ENCODE measurements around the gene OTULIN. TPM values are rescaled to one million over a fixed set of nuclear protein-coding genes. Genes with fewer than 3 reads are reported as not detected.

OTULIN gene
- total RNA-seq, 1 experiment from 2014 or later: 31.0 TPM

DNA sequence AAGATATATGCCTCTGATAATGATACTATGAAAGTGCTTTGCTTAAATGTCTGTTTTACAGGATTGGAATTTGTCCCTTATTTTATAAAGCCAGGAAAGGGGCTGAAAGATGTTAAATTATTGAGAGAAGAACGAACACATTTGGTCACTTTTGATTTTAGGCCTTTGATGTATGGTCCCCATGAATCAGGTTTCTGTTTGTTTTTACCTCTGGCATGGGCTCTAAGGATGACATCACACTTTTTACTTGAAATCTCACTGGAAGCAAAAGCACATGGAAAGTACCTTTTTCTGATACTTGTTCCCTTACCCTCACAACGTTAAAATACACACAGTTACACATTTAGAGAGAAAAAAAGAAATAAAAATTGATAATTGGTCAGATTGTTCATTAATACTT lies 6.9 kb downstream of the OTULIN start:
- no peaks in the 10 kb centered on the region for H3K9me2 ChIP-seq (replicated peaks; ENCODE audit: insufficient read depth, low read length)
- peaks cover 30% of the 10 kb centered on the region for H4K20me1 ChIP-seq (ENCODE audit: insufficient read depth, low read depth, low read length)
- peak overlapping the region; percentile 53 for H3K9ac ChIP-seq (ENCODE audit: low read length)
- peaks cover 98% of the 10 kb centered on the region for H3K4me1 ChIP-seq (ENCODE audit: low read length)
- peak overlapping the region; percentile 67 for H3K4me2 ChIP-seq (ENCODE audit: low read depth, low read length, poor library complexity, severe bottlenecking)
- peaks cover 4% of the 10 kb centered on the region; the same call in 1 of the 2 replicates for H3K36me3 ChIP-seq (ENCODE audit: insufficient read depth, low read length)
- H3K27me3 ChIP-seq (ENCODE audit: low read length): no peaks in the 10 kb centered on the region
- H3K27ac ChIP-seq (ENCODE audit: low read length): peak overlapping the region; percentile 72
- no peak for DNase-seq
- H3K9me3 ChIP-seq (ENCODE audit: low read length): no peaks in the 10 kb centered on the region
- no peak overlapping the region for H2AFZ ChIP-seq (ENCODE audit: low read length)
- peak overlapping the region; percentile 41; the same call in 1 of the 2 replicates for H3K4me3 ChIP-seq (ENCODE audit: low read length)
- peaks cover 100% of the 10 kb centered on the region for H3K79me2 ChIP-seq (ENCODE audit: low read length)

DNA sequence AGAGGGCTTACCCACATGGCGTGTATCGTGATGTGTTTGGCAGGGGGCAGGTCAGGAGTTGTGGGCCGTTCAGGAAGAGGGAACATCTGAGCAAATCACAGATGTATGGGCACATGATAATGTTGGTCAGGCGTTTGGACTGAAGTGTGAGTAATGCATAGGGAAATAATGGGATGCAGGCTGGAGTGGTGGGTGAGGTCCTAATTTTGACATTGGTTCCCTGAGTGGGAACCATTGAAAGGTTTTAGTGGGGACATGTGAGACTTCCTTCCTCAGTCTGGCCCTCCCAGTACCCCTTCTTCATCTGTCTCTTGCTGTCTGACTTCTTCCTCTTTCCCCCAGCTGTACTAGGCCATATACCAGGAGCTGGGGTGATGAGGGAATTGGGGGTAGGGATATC lies 7.6 kb downstream of the OTULIN start:
- peaks cover 100% of the 10 kb centered on the region for H3K79me2 ChIP-seq (ENCODE audit: low read length)
- no peaks in the 10 kb centered on the region for H3K27me3 ChIP-seq (ENCODE audit: low read length)
- no peak overlapping the region for H2AFZ ChIP-seq (ENCODE audit: low read length)
- peaks cover 5% of the 10 kb centered on the region; the same call in 1 of the 2 replicates for H3K36me3 ChIP-seq (ENCODE audit: insufficient read depth, low read length)
- peak overlapping the region; percentile 67 for H3K4me2 ChIP-seq (ENCODE audit: low read depth, low read length, poor library complexity, severe bottlenecking)
- DNase-seq: peak; percentile 59
- peaks cover 24% of the 10 kb centered on the region for H4K20me1 ChIP-seq (ENCODE audit: insufficient read depth, low read depth, low read length)
- H3K4me1 ChIP-seq (ENCODE audit: low read length): peaks cover 98% of the 10 kb centered on the region
- H3K9ac ChIP-seq (ENCODE audit: low read length): peak overlapping the region; percentile 53; the same call in 1 of the 2 replicates
- H3K9me2 ChIP-seq (replicated peaks; ENCODE audit: insufficient read depth, low read length): no peaks in the 10 kb centered on the region
- peak overlapping the region; percentile 72 for H3K27ac ChIP-seq (ENCODE audit: low read length)
- H3K9me3 ChIP-seq (ENCODE audit: low read length): no peaks in the 10 kb centered on the region
- peak overlapping the region; percentile 41; the same call in 1 of the 2 replicates for H3K4me3 ChIP-seq (ENCODE audit: low read length)

DNA sequence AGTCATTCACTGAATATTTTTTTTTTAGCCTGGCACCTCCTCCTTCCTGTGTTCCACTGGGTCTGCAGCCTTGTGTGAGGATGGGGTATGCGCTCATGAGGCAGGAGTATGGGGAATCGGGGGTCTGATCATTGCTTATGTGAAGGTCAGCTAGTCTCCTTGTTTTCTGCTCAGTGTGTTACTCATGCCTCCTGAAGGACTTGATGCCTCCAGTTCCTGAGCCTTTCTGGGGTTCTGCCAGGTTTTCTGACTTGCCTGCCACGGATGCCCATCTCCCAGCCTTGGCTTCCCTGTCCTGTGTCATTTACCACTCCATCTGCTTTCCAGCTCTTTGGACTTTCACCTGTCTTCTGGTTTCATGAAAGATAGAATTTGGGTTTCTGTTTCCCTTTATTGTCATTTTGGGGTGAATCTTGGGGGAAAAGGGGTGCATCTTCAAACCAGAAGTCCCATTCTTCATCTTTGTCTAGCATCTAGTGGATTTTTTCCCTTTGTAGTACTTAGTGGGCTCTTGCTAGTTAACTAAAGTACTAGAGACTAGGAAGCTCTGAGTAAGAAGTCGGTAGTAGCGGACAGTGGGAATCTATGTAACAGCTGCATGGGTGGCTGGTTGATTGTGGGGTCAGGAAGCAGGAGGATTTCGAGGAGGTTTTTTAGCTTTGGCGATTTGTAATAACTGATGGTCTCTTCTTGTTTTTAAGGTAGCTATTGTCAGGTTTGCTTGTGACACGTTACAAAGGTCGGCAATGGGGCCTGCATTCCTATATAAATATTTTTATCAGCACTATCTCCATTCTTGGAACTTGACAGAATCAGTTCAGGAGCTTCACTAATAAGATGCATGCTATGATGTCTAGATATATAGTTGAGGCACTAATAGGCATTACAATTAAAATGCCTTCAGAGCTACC lies 8.2 kb downstream of the OTULIN start:
- Histone ChIP-seq H3K4me1 (ENCODE audit: low read length) (peaks cover 98% of the 10 kb centered on the region), H3K9ac (ENCODE audit: low read length) (peak overlapping the region; percentile 37; the same call in 1 of the 2 replicates), H3K36me3 (ENCODE audit: insufficient read depth, low read length) (peaks cover 12% of the 10 kb centered on the region; the same call in 1 of the 2 replicates), H3K27ac (ENCODE audit: low read length) (peak overlapping the region; percentile 72), H3K9me2 (replicated peaks; ENCODE audit: insufficient read depth, low read length) (no peaks in the 10 kb centered on the region), H3K4me2 (ENCODE audit: low read depth, low read length, poor library complexity, severe bottlenecking) (peak overlapping the region; percentile 67), H3K9me3 (ENCODE audit: low read length) (no peaks in the 10 kb centered on the region), H3K4me3 (ENCODE audit: low read length) (peak overlapping the region; percentile 41; the same call in 1 of the 2 replicates), H3K27me3 (ENCODE audit: low read length) (no peaks in the 10 kb centered on the region), H2AFZ (ENCODE audit: low read length) (no peak overlapping the region), H4K20me1 (ENCODE audit: insufficient read depth, low read depth, low read length) (peaks cover 17% of the 10 kb centered on the region), H3K79me2 (ENCODE audit: low read length) (peaks cover 100% of the 10 kb centered on the region)
- DNase-seq: no peak

DNA sequence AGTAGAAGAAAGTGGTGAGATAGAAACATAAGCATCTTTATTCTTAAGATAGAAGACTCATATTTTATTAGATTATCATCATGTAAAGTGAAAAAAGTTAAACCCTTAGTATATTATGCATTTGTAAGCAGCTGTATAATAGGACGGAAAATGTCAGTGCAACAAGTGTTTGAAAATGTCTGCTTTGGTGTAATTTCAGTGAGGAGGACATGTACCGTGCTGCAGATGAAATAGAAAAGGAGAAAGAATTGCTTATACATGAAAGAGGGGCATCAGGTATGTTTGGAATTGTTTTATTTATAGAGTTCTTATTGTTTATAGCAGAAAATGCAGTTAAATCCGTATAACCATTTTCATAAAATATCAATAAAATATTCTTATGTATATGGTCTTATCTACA lies 8.9 kb downstream of the OTULIN start:
- Histone ChIP-seq H3K9me3 (ENCODE audit: low read length) (no peaks in the 10 kb centered on the region), H3K36me3 (ENCODE audit: insufficient read depth, low read length) (peaks cover 16% of the 10 kb centered on the region; the same call in 1 of the 2 replicates), H3K9ac (ENCODE audit: low read length) (peak overlapping the region; percentile 37; the same call in 1 of the 2 replicates), H3K4me1 (ENCODE audit: low read length) (peaks cover 98% of the 10 kb centered on the region), H3K9me2 (replicated peaks; ENCODE audit: insufficient read depth, low read length) (no peaks in the 10 kb centered on the region), H3K4me3 (ENCODE audit: low read length) (peak overlapping the region; percentile 41; the same call in 1 of the 2 replicates), H4K20me1 (ENCODE audit: insufficient read depth, low read depth, low read length) (peaks cover 10% of the 10 kb centered on the region), H3K27me3 (ENCODE audit: low read length) (no peaks in the 10 kb centered on the region), H2AFZ (ENCODE audit: low read length) (no peak overlapping the region), H3K79me2 (ENCODE audit: low read length) (peaks cover 100% of the 10 kb centered on the region), H3K4me2 (ENCODE audit: low read depth, low read length, poor library complexity, severe bottlenecking) (peak overlapping the region; percentile 67), H3K27ac (ENCODE audit: low read length) (peak overlapping the region; percentile 72)
- DNase-seq: no peak

DNA sequence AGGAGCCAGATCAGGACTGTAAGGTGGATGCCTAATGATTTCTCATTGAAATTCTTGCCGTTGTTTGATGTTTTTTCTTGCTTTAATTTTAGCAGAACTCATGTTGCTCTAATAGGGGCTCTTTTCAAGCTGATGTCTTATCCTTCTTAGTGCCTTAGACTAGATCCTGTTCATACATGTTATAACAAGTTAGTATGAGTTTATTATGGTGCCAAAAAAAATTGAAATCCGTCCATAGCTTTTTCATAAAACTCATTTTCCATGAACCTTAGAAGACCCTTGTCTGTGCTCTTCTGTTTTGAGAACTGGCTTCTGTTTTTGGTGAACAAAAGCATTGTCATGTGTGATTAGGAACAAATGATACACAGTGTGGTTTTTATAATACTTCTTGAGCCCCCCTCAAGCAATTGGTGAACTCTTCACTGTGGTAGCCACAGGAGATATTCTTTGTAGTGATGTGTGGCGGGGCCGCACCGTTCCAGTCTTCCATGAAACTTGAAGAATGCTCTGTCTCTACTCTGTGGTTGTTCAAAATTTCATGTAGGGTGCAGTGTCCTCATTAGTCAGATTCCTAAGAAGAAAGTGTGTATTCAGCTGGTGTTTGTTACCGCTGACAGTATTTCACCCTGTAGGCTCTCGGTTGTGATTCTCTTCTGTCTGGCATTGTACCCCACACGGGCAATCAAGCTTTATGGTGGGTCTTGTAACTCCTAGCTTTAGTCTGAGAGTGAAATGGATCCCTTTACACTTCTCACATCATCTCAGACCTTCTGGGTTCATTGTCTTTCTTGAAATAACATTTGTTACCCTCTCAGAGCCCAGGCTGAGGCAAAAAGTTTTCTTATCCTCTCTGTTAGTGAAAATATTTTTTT lies 10.7 kb downstream of the OTULIN start:
- Histone ChIP-seq H2AFZ (ENCODE audit: low read length) (no peak overlapping the region), H3K4me2 (ENCODE audit: low read depth, low read length, poor library complexity, severe bottlenecking) (peak overlapping the region; percentile 67)

DNA sequence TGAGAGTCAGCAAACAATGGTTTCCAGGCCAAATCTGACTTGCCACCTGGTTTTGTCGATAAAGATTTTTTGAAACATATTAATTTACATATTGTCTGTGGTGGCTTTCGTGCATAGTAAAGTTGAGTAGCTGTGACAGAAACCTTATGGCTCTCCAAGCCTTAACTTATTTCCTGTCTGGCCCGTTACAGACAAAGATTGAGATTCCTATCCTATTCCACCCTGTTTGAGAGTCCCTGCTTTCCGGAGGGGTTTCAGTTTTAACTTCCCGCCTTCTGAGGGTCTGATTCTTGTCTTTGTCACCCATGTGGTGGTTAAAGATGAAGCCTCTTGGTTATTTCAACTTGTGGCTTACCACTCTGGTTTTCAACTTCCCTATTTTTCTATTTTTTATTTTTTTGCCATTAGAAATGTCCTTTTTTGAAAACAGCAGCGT lies 11.4 kb downstream of the OTULIN start:
- Histone ChIP-seq H3K27ac (ENCODE audit: low read length) (peak overlapping the region; percentile 78), H3K4me3 (ENCODE audit: low read length) (peak overlapping the region; percentile 13), H3K4me1 (ENCODE audit: low read length) (peaks cover 89% of the 10 kb centered on the region), H3K4me2 (ENCODE audit: low read depth, low read length, poor library complexity, severe bottlenecking) (peak overlapping the region; percentile 67), H2AFZ (ENCODE audit: low read length) (no peak overlapping the region), H3K36me3 (ENCODE audit: insufficient read depth, low read length) (peaks cover 30% of the 10 kb centered on the region; the same call in 1 of the 2 replicates), H3K9me3 (ENCODE audit: low read length) (no peaks in the 10 kb centered on the region), H3K27me3 (ENCODE audit: low read length) (no peaks in the 10 kb centered on the region), H3K9ac (ENCODE audit: low read length) (peak overlapping the region; percentile 59), H3K9me2 (replicated peaks; ENCODE audit: insufficient read depth, low read length) (no peaks in the 10 kb centered on the region), H3K79me2 (ENCODE audit: low read length) (peaks cover 94% of the 10 kb centered on the region), H4K20me1 (ENCODE audit: insufficient read depth, low read depth, low read length) (peaks cover 8% of the 10 kb centered on the region)
- DNase-seq: peak; percentile 60

More for the DNA sequence above, 10.7 kb downstream of the OTULIN start:
- DNase-seq: no peak
- Histone ChIP-seq H3K9me2 (replicated peaks; ENCODE audit: insufficient read depth, low read length) (no peaks in the 10 kb centered on the region), H4K20me1 (ENCODE audit: insufficient read depth, low read depth, low read length) (peaks cover 10% of the 10 kb centered on the region), H3K79me2 (ENCODE audit: low read length) (peaks cover 97% of the 10 kb centered on the region), H3K4me1 (ENCODE audit: low read length) (peaks cover 95% of the 10 kb centered on the region), H3K9me3 (ENCODE audit: low read length) (no peaks in the 10 kb centered on the region), H3K9ac (ENCODE audit: low read length) (peak overlapping the region; percentile 59), H3K27ac (ENCODE audit: low read length) (peak overlapping the region; percentile 78), H3K4me3 (ENCODE audit: low read length) (peak overlapping the region; percentile 13), H3K36me3 (ENCODE audit: insufficient read depth, low read length) (peaks cover 30% of the 10 kb centered on the region; the same call in 1 of the 2 replicates), H3K27me3 (ENCODE audit: low read length) (no peaks in the 10 kb centered on the region)

DNA sequence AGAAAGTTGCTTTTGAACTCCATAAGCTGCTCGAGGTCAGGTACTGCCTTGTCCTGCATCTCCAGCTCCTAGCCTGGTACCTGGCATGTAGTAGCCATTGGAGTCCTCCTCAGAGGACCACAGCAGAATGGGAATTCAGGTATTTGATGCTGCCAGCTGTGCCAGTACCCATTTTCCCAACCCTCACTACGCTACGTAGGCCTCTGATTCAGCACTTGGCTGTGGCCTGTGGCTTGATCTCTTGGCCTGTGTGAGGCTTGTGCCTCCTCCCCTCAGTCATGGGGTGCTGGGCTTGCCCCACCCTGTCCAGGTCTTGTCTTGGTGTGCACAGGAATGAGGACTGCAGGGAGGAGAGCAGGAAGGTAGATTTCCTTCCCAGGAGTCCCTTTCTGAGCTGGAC lies 11.8 kb downstream of the OTULIN start:
- Histone ChIP-seq H3K9me3 (ENCODE audit: low read length) (no peaks in the 10 kb centered on the region), H3K4me2 (ENCODE audit: low read depth, low read length, poor library complexity, severe bottlenecking) (peak overlapping the region; percentile 67), H3K9ac (ENCODE audit: low read length) (peak overlapping the region; percentile 59), H3K4me1 (ENCODE audit: low read length) (peaks cover 85% of the 10 kb centered on the region), H4K20me1 (ENCODE audit: insufficient read depth, low read depth, low read length) (peaks cover 5% of the 10 kb centered on the region; the same call in 1 of the 2 replicates), H3K27me3 (ENCODE audit: low read length) (no peaks in the 10 kb centered on the region), H3K9me2 (replicated peaks; ENCODE audit: insufficient read depth, low read length) (no peaks in the 10 kb centered on the region), H3K27ac (ENCODE audit: low read length) (peak overlapping the region; percentile 78), H3K36me3 (ENCODE audit: insufficient read depth, low read length) (peaks cover 30% of the 10 kb centered on the region; the same call in 1 of the 2 replicates), H2AFZ (ENCODE audit: low read length) (no peak overlapping the region), H3K79me2 (ENCODE audit: low read length) (peaks cover 91% of the 10 kb centered on the region), H3K4me3 (ENCODE audit: low read length) (peak overlapping the region; percentile 13)
- no peak for DNase-seq
